Naive thymus-derived CD4-positive, alpha-beta T cell (primary cell): ENCODE measurements around the gene DHX29. TPM values are rescaled to one million over a fixed set of nuclear protein-coding genes. Genes with fewer than 3 reads are reported as not detected.
A peak's percentile ranks its signal among the peaks of the same experiment; 100 is the strongest.

Experiments
- ATAC-seq: fragments of 150-1000 bp; cut with Tn5 transposase; 2 replicates; pipeline ENCODE4 v1.10.0; 2021; ENCODE audit warnings: mild to moderate bottlenecking, moderate library complexity
- CTCF ChIA-PET: fragments of 350-600 bp; sonication (Branson Sonifier 250); formaldehyde crosslinking; loops from one replicate; lab custom pipeline; 2021; ENCODE audit warnings: antibody characterized with exemption; lab: Charles Lee
- POLR2A ChIA-PET: fragments of 350-600 bp; sonication (Branson Sonifier 250); formaldehyde crosslinking; loops from one replicate; lab custom pipeline; 2021; ENCODE audit warnings: antibody characterized with exemption, inconsistent platforms; lab: Charles Lee
- DNase-seq, 9 donors: peaks; one replicate each; pipeline versions ENCODE4 v3.0.0 to v3.0.0-alpha.2; 2020 to 2022; ENCODE audit warnings: mixed read lengths in 1 of 9
- H3K27ac ChIP-seq: one replicate; pipeline ENCODE4 v1.7.0; 2013; ENCODE audit warnings: mild to moderate bottlenecking, low read depth, low read length, moderate library complexity
- H3K27me3 ChIP-seq, 2 donors: one replicate each; pipeline ENCODE4 v1.7.0; 2013; ENCODE audit warnings: low read length in 2 of 2, mild to moderate bottlenecking in 2 of 2, moderate library complexity in 2 of 2; ENCODE audit not compliant: control insufficient read depth in 2 of 2, insufficient read depth in 2 of 2
- H3K36me3 ChIP-seq, 3 experiments: 1 replicate in 2 of 3; 2 replicates in 1 of 3; pipeline ENCODE4 v1.7.0; 2013; ENCODE audit warnings: low read length in 3 of 3, mild to moderate bottlenecking in 3 of 3, moderate library complexity in 1 of 3; ENCODE audit not compliant: insufficient read depth in 3 of 3, control insufficient read depth in 2 of 3
- H3K4me1 ChIP-seq, 2 donors: one replicate each; pipeline ENCODE4 v1.7.0; 2013; ENCODE audit warnings: low read length in 2 of 2, mild to moderate bottlenecking in 2 of 2, moderate library complexity in 1 of 2; ENCODE audit not compliant: control insufficient read depth in 2 of 2, insufficient read depth in 2 of 2
- H3K4me3 ChIP-seq: 2 replicates; pipeline ENCODE4 v1.7.0; 2013; ENCODE audit warnings: mild to moderate bottlenecking, low read length
- H3K9me3 ChIP-seq, 3 experiments: 1 replicate in 2 of 3; 2 replicates in 1 of 3; pipeline ENCODE4 v1.7.0; 2013; ENCODE audit warnings: low read length in 3 of 3; ENCODE audit not compliant: control insufficient read depth in 2 of 3
- H3K27ac Mint-ChIP-seq, 9 donors: one replicate each; pipeline ENCODE4 v1.8.0; 2020 to 2022; ENCODE audit warnings: mixed read lengths in 9 of 9, mild to moderate bottlenecking in 8 of 9, moderate library complexity in 5 of 9, inconsistent platforms in 2 of 9
- H3K27me3 Mint-ChIP-seq, 5 donors: one replicate each; pipeline ENCODE4 v1.8.0; 2021 to 2022; ENCODE audit warnings: mixed read lengths in 5 of 5, mild to moderate bottlenecking in 1 of 5
- H3K36me3 Mint-ChIP-seq, 5 donors: one replicate each; pipeline ENCODE4 v1.8.0; 2020 to 2022; ENCODE audit warnings: mixed read lengths in 5 of 5, mild to moderate bottlenecking in 3 of 5, inconsistent platforms in 1 of 5
- H3K4me1 Mint-ChIP-seq, 7 donors: one replicate each; pipeline ENCODE4 v1.8.0; 2020 to 2022; ENCODE audit warnings: mixed read lengths in 7 of 7, mild to moderate bottlenecking in 3 of 7, inconsistent platforms in 1 of 7
- H3K4me3 Mint-ChIP-seq, 10 donors: one replicate each; pipeline ENCODE4 v1.8.0; 2020 to 2022; ENCODE audit warnings: mild to moderate bottlenecking in 10 of 10, mixed read lengths in 10 of 10, moderate library complexity in 6 of 10, inconsistent platforms in 2 of 10
- H3K9me3 Mint-ChIP-seq, 11 donors: one replicate each; pipeline ENCODE4 v1.8.0; 2020 to 2022; ENCODE audit warnings: mixed read lengths in 11 of 11, mild to moderate bottlenecking in 4 of 11, inconsistent platforms in 1 of 11, moderate library complexity in 1 of 11
- intact Hi-C, 2 donors: fragments of 100-400 bp; cut with micrococcal nuclease; formaldehyde crosslinking; loops; one replicate each; pipeline ENCODE4 v1.15.1; 2023
- polyA plus RNA-seq, 2 donors: library from polyadenylated mRNA; unstranded; fragments of 300-500 nt; fragmentation: Illumina TruSeq; gene quantifications; one replicate each; pipeline ENCODE4 v1.2.3, GENCODE V29; 2021
- total RNA-seq, 6 experiments: library from RNA in 5 of 6; stranded (reverse) in 5 of 6; gene quantifications; 1 replicate in 5 of 6; 2 replicates in 1 of 6; pipeline ENCODE4 v1.2.3 and lab custom pipeline; 2021 to 2026

DHX29 gene
- total and polyA plus RNA-seq, 7 experiments from 2014 or later = 5.8 to 19.2 (median 12.6) TPM

- Histone ChIP-seq H3K9me3 (no peaks in the 10 kb centered on the region), H3K4me3 (peak within 1 kb of the TSS; percentile 30), H3K27ac (no peak within 1 kb of the TSS), H3K36me3 (no peaks in the 10 kb centered on the region), H3K4me1 (peaks cover 25 to 29% of the 10 kb centered on the region in 2 donors), H3K27me3 (peaks cover 21 to 70% of the 10 kb centered on the region in 2 donors)
- Mint-ChIP-seq H3K4me1 (peaks cover 26 to 55% (median 48%) of the 10 kb centered on the region in 7 donors), H3K27me3 (peaks cover 85 to 91% (median 88%) of the 10 kb centered on the region in 5 donors), H3K36me3 (peaks cover 0 to 3% (median 0%) of the 10 kb centered on the region in 5 donors), H3K4me3 (peak within 1 kb of the TSS; percentile 65 to 83 (median 74)), H3K27ac (peak within 1 kb of the TSS in 1 of 9 donors; percentile 63), H3K9me3 (no peaks in the 10 kb centered on the region)
- intact Hi-C loops = loop anchor here (5.0 to 10.0 kb wide), 2 partner anchors 80 to 322 kb away; partner anchors contain the start of genes DHX29 (in 1 of the 2) and MTREX (in 1 of the 2)
- CTCF ChIA-PET = no interaction called here
- POLR2A ChIA-PET = no interaction called here
- DNase-seq = peak in 5 of 9 donors; percentile 24 to 75 (median 30)
- peak; percentile 67 for ATAC-seq
These were observed 80.4 kb downstream of the DHX29 start, which contains the start of gene MCIDAS for GRCh38 chr5:55226934-55227663. Gene MCIDAS, minus strand, starts transcription at chr5:55227315. Its CDS starts 177 bp downstream, at chr5:55227138.

GRCh38 chr5:55226027-55226933 is 81.2 kb downstream of the DHX29 start:
- Mint-ChIP-seq H3K9me3 (peaks cover 0 to 1% (median 0%) of the 10 kb centered on the region in 11 donors), H3K27ac (peak overlapping the region in 1 of 9 donors; percentile 18), H3K27me3 (peaks cover 79 to 90% (median 86%) of the 10 kb centered on the region in 5 donors), H3K36me3 (peaks cover 0 to 3% (median 0%) of the 10 kb centered on the region in 5 donors), H3K4me3 (peak overlapping the region; percentile 59 to 83 (median 70)), H3K4me1 (peaks cover 19 to 48% (median 46%) of the 10 kb centered on the region in 7 donors)
- DNase-seq = peak in 4 of 9 donors; percentile 11 to 62 (median 29)
- POLR2A ChIA-PET = no interaction called here
- H3K27ac ChIP-seq = no peak overlapping the region
- H3K4me3 ChIP-seq = peak overlapping the region; percentile 30
- peaks cover 16 to 21% of the 10 kb centered on the region in 2 donors for H3K4me1 ChIP-seq
- intact Hi-C loops = loop anchor here (5.0 to 10.0 kb wide), 2 partner anchors 81 to 321 kb away; partner anchors contain the start of genes DHX29 (in 1 of the 2) and MTREX (in 1 of the 2)
- H3K27me3 ChIP-seq = peaks cover 21 to 66% of the 10 kb centered on the region in 2 donors
- CTCF ChIA-PET = no interaction called here
- H3K9me3 ChIP-seq = no peaks in the 10 kb centered on the region
- ATAC-seq = peak; percentile 54
- H3K36me3 ChIP-seq = no peaks in the 10 kb centered on the region

DNA sequence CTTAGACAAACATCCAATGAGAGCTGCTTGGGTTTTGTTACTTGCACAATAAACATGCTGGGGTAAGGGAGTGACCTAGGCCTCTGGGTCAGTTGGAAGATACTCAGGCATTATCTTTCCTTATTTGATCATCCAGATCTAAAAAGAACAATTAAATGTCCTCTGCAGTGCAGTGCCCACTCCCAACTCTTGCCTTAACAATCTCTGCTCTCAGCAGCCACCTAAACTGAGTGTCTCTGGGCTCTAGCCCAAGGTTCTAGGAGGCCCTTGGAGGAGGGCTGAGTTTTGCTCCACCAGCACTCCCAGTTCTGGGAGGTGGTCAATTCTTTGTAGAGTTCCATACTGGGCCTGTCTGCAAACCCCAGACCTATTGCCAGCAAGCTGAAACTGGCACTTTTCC is 82.1 kb downstream of the DHX29 start:
- DNase-seq (no peak), ATAC-seq (no peak)
- Histone ChIP-seq H3K27ac (no peak overlapping the region), H3K4me1 (peaks cover 19 to 24% of the 10 kb centered on the region in 2 donors), H3K4me3 (no peak overlapping the region), H3K9me3 (no peaks in the 10 kb centered on the region), H3K27me3 (peaks cover 13 to 67% of the 10 kb centered on the region in 2 donors), H3K36me3 (no peaks in the 10 kb centered on the region)
- Mint-ChIP-seq H3K9me3 (peaks cover 0 to 5% (median 0%) of the 10 kb centered on the region in 11 donors), H3K27ac (no peak overlapping the region), H3K4me1 (peaks cover 20 to 50% (median 44%) of the 10 kb centered on the region in 7 donors), H3K4me3 (peak overlapping the region in 6 of 10 donors; percentile 34 to 83 (median 66)), H3K27me3 (peaks cover 79 to 90% (median 85%) of the 10 kb centered on the region in 5 donors), H3K36me3 (peaks cover 0 to 5% (median 0%) of the 10 kb centered on the region in 5 donors)
- CTCF ChIA-PET = interaction anchor here (0.7 kb wide), 1 partner anchor 1672 kb away, joined by 3 read pairs; no protein-coding TSS in a partner anchor
- POLR2A ChIA-PET = no interaction called here
- intact Hi-C loops = loop anchor here (5.0 to 10.0 kb wide), 2 partner anchors 82 to 321 kb away; partner anchors contain the start of genes DHX29 (in 1 of the 2) and MTREX (in 1 of the 2)

DNA sequence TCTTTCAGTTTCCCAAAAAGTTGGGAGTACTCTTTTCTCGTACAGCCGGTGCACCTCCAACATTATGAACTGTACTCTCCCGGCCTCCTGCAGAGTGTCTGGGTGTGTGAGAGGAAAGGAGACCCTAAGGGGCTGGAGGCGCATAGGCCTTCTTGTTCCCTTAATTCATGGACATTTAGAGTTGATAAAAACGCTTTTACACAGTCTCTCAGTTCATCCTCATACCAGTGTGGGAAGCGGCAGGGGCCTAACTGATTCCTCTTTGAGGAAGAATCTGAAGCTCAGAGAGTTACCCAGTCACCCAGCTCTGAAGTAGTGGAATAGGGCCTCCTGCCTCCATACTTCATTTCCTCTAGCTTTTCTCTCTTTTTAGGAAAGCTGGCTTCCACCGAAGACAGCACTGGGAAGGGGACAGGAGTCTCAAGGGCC is 83.7 kb downstream of the DHX29 start:
- Mint-ChIP-seq H3K4me1 (peaks cover 20 to 55% (median 43%) of the 10 kb centered on the region in 7 donors), H3K27ac (peak overlapping the region in 1 of 9 donors; percentile 43), H3K4me3 (peak overlapping the region; percentile 30 to 74 (median 54)), H3K27me3 (peaks cover 79 to 90% (median 84%) of the 10 kb centered on the region in 5 donors), H3K36me3 (peaks cover 0 to 5% (median 0%) of the 10 kb centered on the region in 5 donors), H3K9me3 (peaks cover 0 to 5% (median 0%) of the 10 kb centered on the region in 11 donors)
- Histone ChIP-seq H3K27ac (no peak overlapping the region), H3K27me3 (peaks cover 13 to 64% of the 10 kb centered on the region in 2 donors), H3K36me3 (no peaks in the 10 kb centered on the region), H3K4me1 (peaks cover 19 to 24% of the 10 kb centered on the region in 2 donors), H3K4me3 (no peak overlapping the region), H3K9me3 (no peaks in the 10 kb centered on the region)
- DNase-seq (no peak), ATAC-seq (no peak)
- intact Hi-C loops = loop anchor here (1.0 to 10.0 kb wide), 3 partner anchors 8 to 319 kb away; partner anchors contain the start of gene CCNO (in 1 of the 2)
- POLR2A ChIA-PET = interaction anchor here (0.8 kb wide), 1 partner anchor 46 kb away, joined by 5 read pairs; no protein-coding TSS in a partner anchor
- CTCF ChIA-PET = no interaction called here

DNA sequence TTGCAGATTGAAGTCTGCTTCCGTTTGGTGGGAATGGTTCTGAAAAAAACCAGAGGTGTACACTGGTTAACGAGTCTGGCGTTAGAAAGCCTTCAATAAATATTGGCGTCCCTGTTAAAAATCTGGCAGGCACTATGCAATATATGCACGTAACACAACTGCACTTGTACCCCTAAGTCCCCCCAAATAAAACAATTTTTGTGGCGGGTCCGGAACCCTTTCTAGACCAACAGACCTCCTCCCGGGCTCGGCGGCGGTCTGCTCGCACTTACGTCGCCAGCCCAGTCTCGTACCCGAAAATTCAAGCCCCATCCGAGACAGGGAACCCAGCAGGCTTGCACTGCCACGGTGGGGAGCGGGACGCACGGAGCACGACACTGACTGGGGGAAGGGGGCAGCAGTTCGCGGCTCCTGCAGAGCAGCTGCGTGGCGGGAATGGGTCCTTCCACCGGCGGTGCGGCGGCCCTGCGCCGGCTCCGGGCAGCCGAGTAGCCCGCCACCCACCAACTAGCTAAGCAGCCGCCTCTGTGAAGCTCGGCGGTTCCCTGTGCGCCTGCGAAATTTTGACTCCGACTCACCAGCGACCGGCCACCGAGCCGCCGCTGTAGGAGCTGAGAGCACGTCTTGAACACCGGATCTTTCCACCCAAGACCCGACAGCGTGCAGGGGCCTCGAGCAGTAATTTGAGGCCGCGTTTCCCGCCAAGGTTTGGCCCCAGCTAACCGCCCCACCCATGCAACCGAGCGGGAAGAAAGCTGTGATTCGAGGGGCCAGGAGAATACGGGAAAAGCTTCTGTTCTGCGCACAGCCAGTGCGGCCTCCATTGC is 84.3 kb downstream of the DHX29 start:
- Mint-ChIP-seq H3K27ac (no peak overlapping the region), H3K27me3 (peaks cover 79 to 90% (median 84%) of the 10 kb centered on the region in 5 donors), H3K4me3 (peak overlapping the region; percentile 36 to 74 (median 56)), H3K36me3 (peaks cover 0 to 5% (median 0%) of the 10 kb centered on the region in 5 donors), H3K4me1 (peaks cover 20 to 51% (median 39%) of the 10 kb centered on the region in 7 donors), H3K9me3 (peaks cover 0 to 5% (median 0%) of the 10 kb centered on the region in 11 donors)
- POLR2A ChIA-PET = interaction anchor here (0.8 kb wide), 1 partner anchor 46 kb away, joined by 5 read pairs; no protein-coding TSS in a partner anchor
- CTCF ChIA-PET = no interaction called here
- DNase-seq (peak in 1 of 9 donors; percentile 34), ATAC-seq (no peak)
- Histone ChIP-seq H3K27me3 (peaks cover 12 to 58% of the 10 kb centered on the region in 2 donors), H3K4me1 (peaks cover 19 to 24% of the 10 kb centered on the region in 2 donors), H3K4me3 (peak overlapping the region; percentile 30), H3K36me3 (no peaks in the 10 kb centered on the region), H3K9me3 (no peaks in the 10 kb centered on the region), H3K27ac (no peak overlapping the region)
- intact Hi-C loops = loop anchor here (1.0 to 10.0 kb wide), 3 partner anchors 9 to 318 kb away; partner anchors contain the start of gene CCNO (in 1 of the 2)
